ENCODE measurements around the gene STAG3.
"Not testable (repeated sequence)": the region's sequence is repeated elsewhere in the genome, so short reads cannot be mapped to it uniquely, and the experiment has no call there.

The STAG3 gene

GRCh38 chr7:100247152-100247757, 69.5 kb downstream of the STAG3 start:
- no peak for DNase-seq (ENCODE audit: low read depth in 2 of 2)

- no peak for DNase-seq (ENCODE audit: low read depth in 2 of 2)
These were observed 70.8 kb downstream of the STAG3 start for GRCh38 chr7:100248483-100248882.

- no peak for DNase-seq (ENCODE audit: low read depth in 2 of 2)
These were observed 79.3 kb downstream of the STAG3 start for GRCh38 chr7:100257017-100257416.

- not testable (repeated sequence) for DNase-seq (ENCODE audit: low read depth in 2 of 2)
These were observed 82.3 kb downstream of the STAG3 start for GRCh38 chr7:100259984-100260383.

- not testable (repeated sequence) for DNase-seq (ENCODE audit: low read depth in 2 of 2)
These were observed 85.2 kb downstream of the STAG3 start for GRCh38 chr7:100262896-100263295.
